Endodermal cell (in vitro differentiated cells): ENCODE measurements around the gene CACNA1A. TPM values are rescaled to one million over a fixed set of nuclear protein-coding genes. Genes with fewer than 3 reads are reported as not detected.
"Not testable (repeated sequence)": the region's sequence is repeated elsewhere in the genome, so short reads cannot be mapped to it uniquely, and the experiment has no call there.

Experiments
- DNase-seq: peaks from one replicate; pipeline ENCODE4 v3.0.0-alpha.2; 2017
- H3K27ac ChIP-seq: 2 replicates; pipeline ENCODE4 v1.5.1; 2013; ENCODE audit warnings: mild to moderate bottlenecking, low read depth, low read length, moderate library complexity
- H3K27me3 ChIP-seq: 2 replicates; pipeline ENCODE4 v1.6.1; 2013; ENCODE audit warnings: mild to moderate bottlenecking, low read length, moderate library complexity; ENCODE audit not compliant: insufficient read depth, control insufficient read depth, poor library complexity, severe bottlenecking
- H3K36me3 ChIP-seq: 2 replicates; pipeline ENCODE4 v1.7.0; 2013; ENCODE audit warnings: mild to moderate bottlenecking, low read length, moderate library complexity; ENCODE audit not compliant: control insufficient read depth, insufficient read depth
- H3K4me1 ChIP-seq: one replicate; pipeline ENCODE4 v1.7.0; 2013; ENCODE audit warnings: low read length; ENCODE audit not compliant: control insufficient read depth, insufficient read depth
- H3K4me3 ChIP-seq: 2 replicates; pipeline ENCODE4 v1.5.1; 2013; ENCODE audit warnings: mild to moderate bottlenecking, low read length, moderate library complexity
- H3K9ac ChIP-seq: 2 replicates; pipeline ENCODE4 v1.6.1; 2013; ENCODE audit warnings: mild to moderate bottlenecking, low read length, moderate library complexity; ENCODE audit not compliant: poor library complexity, severe bottlenecking; ENCODE audit errors: extremely low read depth
- H3K9me3 ChIP-seq: 2 replicates; pipeline ENCODE4 v1.6.1; 2013; ENCODE audit warnings: mild to moderate bottlenecking, low read length, moderate library complexity; ENCODE audit not compliant: control insufficient read depth
- H3K27ac Mint-ChIP-seq: 2 replicates; pipeline ENCODE4 v1.8.0; 2020; ENCODE audit warnings: mixed read lengths
- H3K27me3 Mint-ChIP-seq: 2 replicates; pipeline ENCODE4 v1.8.0; 2021; ENCODE audit warnings: mild to moderate bottlenecking, mixed read lengths; ENCODE audit not compliant: insufficient read depth
- H3K36me3 Mint-ChIP-seq: 2 replicates; pipeline ENCODE4 v1.8.0; 2020; ENCODE audit warnings: low read depth, mixed read lengths
- H3K4me1 Mint-ChIP-seq: 2 replicates; pipeline ENCODE4 v1.8.0; 2020; ENCODE audit warnings: mixed read lengths
- H3K4me3 Mint-ChIP-seq: 2 replicates; pipeline ENCODE4 v1.8.0; 2020; ENCODE audit warnings: mild to moderate bottlenecking, moderate library complexity, mixed read lengths
- H3K9me3 Mint-ChIP-seq: 2 replicates; pipeline ENCODE4 v1.8.0; 2020; ENCODE audit warnings: mild to moderate bottlenecking, mixed read lengths
- WGBS, 2 experiments: methylation state at CpG; one replicate each; pipeline versions ENCODE4 v1.1.5 to v1.1.7; 2013; ENCODE audit warnings: missing lambda C conversion rate in 2 of 2, mixed read lengths in 1 of 2; ENCODE audit not compliant: insufficient coverage in 1 of 2, insufficient read length in 1 of 2; 5-methylcytosine and 5-hydroxymethylcytosine counted together
- total RNA-seq, 2 donors: library from RNA; stranded (reverse); fragmentation: NEBNext Ultra II Directional in 1 of 2; extraction: Animal tissue kit (Norgen Biotek cat#: 25700) in 1 of 2; gene quantifications; 2 replicates in 1 of 2; 3 replicates in 1 of 2; pipeline ENCODE4 v1.2.1, GENCODE V29; 2021
- TF ChIP-seq, protein P1 (sequence below): fragments of 200-600 bp; sonication (generic); conservative IDR thresholded peaks from 2 replicates; pipeline ENCODE4 v1.5.0; 2021; ENCODE audit warnings: antibody characterized with exemption, mild to moderate bottlenecking

Gene CACNA1A
- total RNA-seq, 2 donors from 2014 or later = 8.0 to 10.6 TPM

DNA sequence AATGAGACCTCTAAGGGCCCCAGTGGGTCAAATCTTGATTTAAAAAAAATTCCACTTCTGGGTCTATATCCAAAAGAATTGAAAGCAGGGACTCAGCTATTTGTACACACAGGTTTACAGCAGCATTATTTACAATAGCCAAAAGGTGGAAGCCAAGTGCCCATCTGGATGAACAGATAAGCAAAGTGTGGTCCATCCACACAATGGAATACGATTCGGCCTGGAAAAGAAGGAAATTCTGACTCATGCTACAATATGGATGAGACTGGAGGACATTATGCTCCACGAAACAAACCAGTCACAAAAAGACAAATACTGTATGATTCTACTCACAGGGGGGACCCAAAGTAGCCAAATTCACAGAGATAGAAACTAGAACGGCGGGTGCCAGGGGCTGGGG, 76.7 kb downstream of the CACNA1A start:
- Mint-ChIP-seq H3K9me3 (peaks cover 6% of the 10 kb centered on the region), H3K36me3 (no peaks in the 10 kb centered on the region), H3K4me1 (no peaks in the 10 kb centered on the region), H3K27ac (no peak overlapping the region), H3K4me3 (no peak overlapping the region), H3K27me3 (no peaks in the 10 kb centered on the region)
- Histone ChIP-seq H3K4me3 (no peak overlapping the region), H3K9ac (no peak overlapping the region), H3K4me1 (no peaks in the 10 kb centered on the region), H3K27ac (no peak overlapping the region), H3K36me3 (no peaks in the 10 kb centered on the region), H3K9me3 (no peaks in the 10 kb centered on the region), H3K27me3 (no peaks in the 10 kb centered on the region)
- 85 to 92% methylated on average over 3 of the region's 5 CpGs for WGBS, 2 experiments
- no peak for DNase-seq
- TF ChIP-seq, protein P1, sequence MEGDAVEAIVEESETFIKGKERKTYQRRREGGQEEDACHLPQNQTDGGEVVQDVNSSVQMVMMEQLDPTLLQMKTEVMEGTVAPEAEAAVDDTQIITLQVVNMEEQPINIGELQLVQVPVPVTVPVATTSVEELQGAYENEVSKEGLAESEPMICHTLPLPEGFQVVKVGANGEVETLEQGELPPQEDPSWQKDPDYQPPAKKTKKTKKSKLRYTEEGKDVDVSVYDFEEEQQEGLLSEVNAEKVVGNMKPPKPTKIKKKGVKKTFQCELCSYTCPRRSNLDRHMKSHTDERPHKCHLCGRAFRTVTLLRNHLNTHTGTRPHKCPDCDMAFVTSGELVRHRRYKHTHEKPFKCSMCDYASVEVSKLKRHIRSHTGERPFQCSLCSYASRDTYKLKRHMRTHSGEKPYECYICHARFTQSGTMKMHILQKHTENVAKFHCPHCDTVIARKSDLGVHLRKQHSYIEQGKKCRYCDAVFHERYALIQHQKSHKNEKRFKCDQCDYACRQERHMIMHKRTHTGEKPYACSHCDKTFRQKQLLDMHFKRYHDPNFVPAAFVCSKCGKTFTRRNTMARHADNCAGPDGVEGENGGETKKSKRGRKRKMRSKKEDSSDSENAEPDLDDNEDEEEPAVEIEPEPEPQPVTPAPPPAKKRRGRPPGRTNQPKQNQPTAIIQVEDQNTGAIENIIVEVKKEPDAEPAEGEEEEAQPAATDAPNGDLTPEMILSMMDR = no peak

DNA sequence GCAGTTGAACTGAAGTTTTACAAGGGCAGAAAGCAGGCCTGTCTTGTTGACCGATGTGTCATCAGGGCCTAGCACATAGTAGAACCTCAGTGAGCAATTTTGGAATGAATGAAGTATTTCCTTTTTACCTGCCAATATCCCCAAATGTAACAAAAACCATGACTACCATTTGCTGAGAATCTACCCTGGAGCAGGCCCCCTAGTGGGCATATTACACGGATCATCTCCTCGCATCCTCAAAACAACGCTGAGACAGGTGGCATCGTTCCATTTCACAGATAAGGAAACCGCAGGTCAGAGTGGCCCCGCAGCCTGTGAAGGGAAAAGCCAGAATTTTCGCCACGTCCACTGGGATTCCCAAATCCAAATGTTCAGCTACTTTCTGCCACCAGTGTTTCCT, 77.9 kb downstream of the CACNA1A start:
- H3K4me3 ChIP-seq = no peak overlapping the region
- TF ChIP-seq, protein P1 = peak; percentile 77
- WGBS, 2 experiments = 70 to 71% methylated on average over 9 of the region's 9 CpGs
- H3K27ac ChIP-seq = no peak overlapping the region
- no peaks in the 10 kb centered on the region for H3K9me3 ChIP-seq
- H3K27ac Mint-ChIP-seq = no peak overlapping the region
- H3K27me3 Mint-ChIP-seq = peaks cover 2% of the 10 kb centered on the region
- no peaks in the 10 kb centered on the region for H3K27me3 ChIP-seq
- no peaks in the 10 kb centered on the region for H3K36me3 Mint-ChIP-seq
- peak; percentile 63 for DNase-seq
- no peaks in the 10 kb centered on the region for H3K4me1 Mint-ChIP-seq
- peaks cover 13% of the 10 kb centered on the region for H3K9me3 Mint-ChIP-seq
- H3K4me1 ChIP-seq = no peaks in the 10 kb centered on the region
- H3K9ac ChIP-seq = no peak overlapping the region
- H3K4me3 Mint-ChIP-seq = no peak overlapping the region
- no peaks in the 10 kb centered on the region for H3K36me3 ChIP-seq

DNA sequence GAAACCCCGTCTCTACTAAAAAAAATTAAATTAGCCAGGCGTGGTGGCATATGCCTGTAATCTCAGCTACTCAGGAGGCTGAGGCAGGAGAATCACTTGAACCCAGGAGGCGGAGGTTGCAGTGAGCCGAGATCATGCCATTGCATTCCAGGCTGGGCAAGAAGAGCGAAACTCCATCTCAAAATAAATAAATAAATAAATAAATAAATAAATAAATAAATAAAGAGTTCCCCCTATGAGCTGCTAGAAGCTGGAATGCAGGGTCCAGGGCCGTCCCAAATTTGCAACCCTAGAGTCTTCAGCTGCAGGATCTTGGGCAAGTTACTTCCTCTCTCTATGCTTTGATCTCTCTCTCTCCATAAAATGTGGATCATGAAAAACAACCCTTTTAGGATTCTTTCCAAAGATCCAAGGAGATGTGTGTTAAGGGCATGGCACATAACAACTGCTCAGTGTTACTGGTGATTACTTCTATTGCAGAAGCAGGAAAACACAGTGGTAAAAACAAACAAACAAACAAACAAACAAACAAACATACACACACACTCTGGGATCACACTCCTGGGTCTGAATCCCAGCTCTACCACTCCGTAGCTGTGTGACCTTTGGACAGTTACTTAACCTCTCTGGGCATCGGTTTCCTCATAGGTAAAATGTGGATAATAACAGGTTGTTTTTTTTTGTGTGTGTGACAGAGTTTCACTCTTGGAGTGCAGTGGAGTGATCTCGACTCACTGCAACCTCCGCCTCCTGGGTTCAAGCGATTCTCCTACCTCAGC, 78.8 kb downstream of the CACNA1A start:
- TF ChIP-seq, protein P1 = no peak
- no peak for DNase-seq
- Histone ChIP-seq H3K9me3 (peaks cover 7% of the 10 kb centered on the region), H3K36me3 (no peaks in the 10 kb centered on the region), H3K4me3 (no peak overlapping the region), H3K27me3 (no peaks in the 10 kb centered on the region), H3K4me1 (no peaks in the 10 kb centered on the region), H3K9ac (no peak overlapping the region), H3K27ac (no peak overlapping the region)
- 89 to 99% methylated on average over 8 to 9 of the region's 11 CpGs for WGBS, 2 experiments
- Mint-ChIP-seq H3K4me3 (no peak overlapping the region), H3K4me1 (no peaks in the 10 kb centered on the region), H3K36me3 (no peaks in the 10 kb centered on the region), H3K27me3 (peaks cover 2% of the 10 kb centered on the region), H3K27ac (no peak overlapping the region), H3K9me3 (peaks cover 22% of the 10 kb centered on the region)

DNA sequence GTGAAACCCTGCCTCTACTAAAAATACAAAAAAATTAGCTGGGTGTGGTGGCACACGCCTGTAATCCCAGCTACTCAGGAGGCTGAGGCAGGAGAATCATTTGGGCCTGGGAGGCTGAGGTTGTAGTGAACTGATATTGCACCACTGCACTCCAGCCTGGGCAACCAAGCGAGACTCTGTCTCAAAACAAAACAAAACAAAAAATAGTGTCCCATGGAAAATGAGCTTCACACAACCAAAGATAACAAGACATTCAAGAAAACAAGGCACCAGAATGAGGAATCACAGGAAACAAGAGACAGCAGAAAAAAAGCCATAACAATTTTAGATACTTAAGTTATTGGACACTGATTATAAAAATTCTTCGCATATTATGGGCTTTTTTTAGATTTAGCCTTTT, 80.4 kb downstream of the CACNA1A start:
- H3K9ac ChIP-seq, H3K27me3 Mint-ChIP-seq, H3K27ac Mint-ChIP-seq, H3K36me3 Mint-ChIP-seq, DNase-seq, H3K4me3 Mint-ChIP-seq, H3K4me1 Mint-ChIP-seq, H3K36me3 ChIP-seq, H3K4me1 ChIP-seq, H3K27ac ChIP-seq, H3K4me3 ChIP-seq, H3K27me3 ChIP-seq: not testable (repeated sequence)
- WGBS, 2 experiments = 83% methylated on average over 1 to 2 of the region's 3 CpGs
- peaks cover 17% of the 10 kb centered on the region for H3K9me3 ChIP-seq
- H3K9me3 Mint-ChIP-seq = peaks cover 34% of the 10 kb centered on the region
